Pancreas (tissue), 10 donors: Measurements from ENCODE around the gene CDK14. TPM values are rescaled to one million over a fixed set of nuclear protein-coding genes. Genes with fewer than 3 reads are reported as not detected.

Experiments
- ATAC-seq, 4 donors: fragments of 200-7000 bp; cut with Tn5 transposase; one replicate each; pipeline versions ENCODE4 v1.8.0 to v1.9.1; 2020; ENCODE audit warnings: mild to moderate bottlenecking in 4 of 4, moderate library complexity in 4 of 4
- DNase-seq, 6 donors: peaks; one replicate each; pipeline ENCODE4 v3.0.0-alpha.2; 2020
- FAIRE-seq: peaks from 2 replicates; lab custom pipeline; 2012; peaks lifted over from hg19 to GRCh38; lab: Jason Lieb, UNC
- H3K27ac ChIP-seq, 4 donors: fragments of 200-600 bp; sonication (generic); 1 replicate in 3 of 4; 2 replicates in 1 of 4; pipeline versions ENCODE4 v1.5.0 to v1.8.0; 2020
- H3K27me3 ChIP-seq, 4 donors: fragments of 200-600 bp; one replicate each; pipeline ENCODE4 v1.8.0; 2021
- H3K36me3 ChIP-seq, 3 donors: fragments of 200-600 bp; sonication (generic) in 1 of 3; one replicate each; pipeline versions ENCODE4 v1.5.0 to v1.8.0; 2020 to 2021
- H3K4me1 ChIP-seq, 3 donors: fragments of 200-600 bp; one replicate each; pipeline ENCODE4 v1.8.0; 2021
- H3K4me3 ChIP-seq, 4 donors: fragments of 200-600 bp; sonication (generic) in 2 of 4; one replicate each; pipeline versions ENCODE4 v1.5.0 to v1.8.0; 2020 to 2021
- H3K9me3 ChIP-seq, 4 donors: fragments of 200-600 bp; one replicate each; pipeline ENCODE4 v1.8.0; 2021
- CTCF ChIP-seq, 4 donors: fragments of 200-600 bp; sonication (generic) in 3 of 4; IDR thresholded peaks; one replicate each; pipeline versions ENCODE4 v1.5.0 to v1.8.0; 2021; ENCODE audit warnings: antibody characterized with exemption in 4 of 4
- whole genome bisulfite sequencing, 2 donors: extraction: QIAGEN DNeasy Blood & Tissue Kit; methylation state at CpG; one replicate each; pipeline ENCODE4 v1.1.7; 2013; 5-methylcytosine and 5-hydroxymethylcytosine counted together
- intact Hi-C, 3 donors: fragments of 100-400 bp; cut with DNase I; formaldehyde crosslinking; loops; one replicate each; pipeline versions ENCODE4 v1.11.1 to v1.14.2; 2022
- polyA plus RNA-seq, 2 donors: library from polyadenylated mRNA; stranded (reverse); fragments of 200-250 nt; gene quantifications; one replicate each; pipeline ENCODE4 v1.2.3, GENCODE V29; 2013
- total RNA-seq, 6 donors: library from RNA; stranded (reverse); fragmentation: NEBNext Ultra II Directional in 4 of 6; extraction: Animal tissue kit (Norgen Biotek cat#: 25700) in 4 of 6; gene quantifications; one replicate each; pipeline versions ENCODE4 v1.2.1 to v1.2.4, GENCODE V29; 2021 to 2023
- donor health status: healthy with polysubstance abuse.
- donor health status: DM: no; HTN: no; CAD: no; lungs with moderate emphysema.
- donor health status: DM: no; HTN: no; CAD: no.
- donor health status: control.
- donor health status: control.
- donor health status: Bipolar disorder and iron deficiency.
- donor health status: DM: yes; HTN: yes; CAD: no.
- donor health status: DM: no; HTN: no; CAD: no.
- donor health status: DM: no; HTN: no; CAD: no.
- donor health status: DM: yes; HTN: yes; CAD: no.

Gene CDK14
- total and polyA plus RNA-seq, 8 donors = 4.5 to 48.3 (median 24.7) TPM

GRCh38 chr7:91162436-91162835 lies 566.3 kb downstream of the CDK14 start:
- intact Hi-C loops = no loop called here
- H3K4me3 ChIP-seq = no peak overlapping the region
- no peak for TF ChIP-seq CTCF (IDR thresholded peaks at IDR 0.05)
- H3K4me1 ChIP-seq = no peaks in the 10 kb centered on the region
- H3K27me3 ChIP-seq = no peaks in the 10 kb centered on the region
- DNase-seq = no peak
- no peaks in the 10 kb centered on the region for H3K36me3 ChIP-seq
- no peak for FAIRE-seq
- H3K27ac ChIP-seq = no peak overlapping the region
- no peaks in the 10 kb centered on the region for H3K9me3 ChIP-seq
- ATAC-seq = no peak
- WGBS, 2 donors = 76 to 81% methylated on average over 6 of the region's 6 CpGs

GRCh38 chr7:91164506-91164905 lies 568.4 kb downstream of the CDK14 start:
- no peak for TF ChIP-seq CTCF (IDR thresholded peaks at IDR 0.05)
- ATAC-seq (no peak), FAIRE-seq (no peak), DNase-seq (no peak)
- 85 to 91% methylated on average over 2 of the region's 2 CpGs for WGBS, 2 donors
- Histone ChIP-seq H3K4me1 (no peaks in the 10 kb centered on the region), H3K27ac (no peak overlapping the region), H3K9me3 (no peaks in the 10 kb centered on the region), H3K36me3 (no peaks in the 10 kb centered on the region), H3K27me3 (no peaks in the 10 kb centered on the region), H3K4me3 (no peak overlapping the region)
- intact Hi-C loops = no loop called here

GRCh38 chr7:91165006-91165845 lies 569.1 kb downstream of the CDK14 start:
- peak in 3 of 4 donors; percentile 32 to 75 (median 57) for ATAC-seq
- 68 to 71% methylated on average over 9 of the region's 9 CpGs for WGBS, 2 donors
- no peak for DNase-seq
- Histone ChIP-seq H3K27me3 (no peaks in the 10 kb centered on the region), H3K36me3 (no peaks in the 10 kb centered on the region), H3K4me3 (no peak overlapping the region), H3K27ac (no peak overlapping the region), H3K9me3 (no peaks in the 10 kb centered on the region), H3K4me1 (no peaks in the 10 kb centered on the region)
- intact Hi-C loops = no loop called here
- TF ChIP-seq CTCF (IDR thresholded peaks at IDR 0.05) = no peak
- FAIRE-seq = no peak

- Histone ChIP-seq H3K9me3 (no peaks in the 10 kb centered on the region), H3K27me3 (no peaks in the 10 kb centered on the region), H3K4me3 (no peak overlapping the region), H3K36me3 (no peaks in the 10 kb centered on the region), H3K4me1 (no peaks in the 10 kb centered on the region), H3K27ac (no peak overlapping the region)
- intact Hi-C loops = no loop called here
- no peak for ATAC-seq
- no peak for DNase-seq
- no peak for TF ChIP-seq CTCF (IDR thresholded peaks at IDR 0.05)
- WGBS, 2 donors = 87 to 89% methylated on average over 1 of the region's 1 CpG
- FAIRE-seq = no peak
Observed at GRCh38 chr7:91165846-91166230, 569.7 kb downstream of the CDK14 start.
